ENCODE data around the gene SH2B2.

SH2B2 gene

GRCh38 chr7:102302025-102302424, 15.4 kb downstream of the SH2B2 start:
- no peak for DNase-seq (ENCODE audit: low read depth)
- no peak for TF ChIP-seq CTCF (IDR thresholded peaks at IDR 0.05; ENCODE audit: low read length, missing control alignments)
- H3K4me3 ChIP-seq (replicated peaks; ENCODE audit: low read depth, low read length), result no peak overlapping the region

- H3K4me3 ChIP-seq (replicated peaks; ENCODE audit: low read depth, low read length), result no peak overlapping the region
- no peak for TF ChIP-seq CTCF (IDR thresholded peaks at IDR 0.05; ENCODE audit: low read length, missing control alignments)
- DNase-seq (ENCODE audit: low read depth), result no peak
Measured at GRCh38 chr7:102303669-102304422, 17.2 kb downstream of the SH2B2 start.

- no peak for DNase-seq (ENCODE audit: low read depth)
- no peak for TF ChIP-seq CTCF (IDR thresholded peaks at IDR 0.05; ENCODE audit: low read length, missing control alignments)
- no peak overlapping the region for H3K4me3 ChIP-seq (replicated peaks; ENCODE audit: low read depth, low read length)
Measured at GRCh38 chr7:102304668-102305067, 18.0 kb downstream of the SH2B2 start.

- TF ChIP-seq CTCF (IDR thresholded peaks at IDR 0.05; ENCODE audit: low read length, missing control alignments), result no peak
- H3K4me3 ChIP-seq (replicated peaks; ENCODE audit: low read depth, low read length), result no peak overlapping the region
- no peak for DNase-seq (ENCODE audit: low read depth)
Measured at GRCh38 chr7:102305414-102306268, 19.0 kb downstream of the SH2B2 start.

- TF ChIP-seq CTCF (IDR thresholded peaks at IDR 0.05; ENCODE audit: low read length, missing control alignments), result no peak
- no peak overlapping the region for H3K4me3 ChIP-seq (replicated peaks; ENCODE audit: low read depth, low read length)
- DNase-seq (ENCODE audit: low read depth), result no peak
Measured at GRCh38 chr7:102306916-102307677, 20.4 kb downstream of the SH2B2 start.

- no peak for TF ChIP-seq CTCF (IDR thresholded peaks at IDR 0.05; ENCODE audit: low read length, missing control alignments)
- no peak for DNase-seq (ENCODE audit: low read depth)
- H3K4me3 ChIP-seq (replicated peaks; ENCODE audit: low read depth, low read length), result no peak overlapping the region
Measured at GRCh38 chr7:102310414-102310815, 23.7 kb downstream of the SH2B2 start.

Data from fibroblast of pulmonary artery (primary cell).